Inflammatory macrophage treated with lipopolysaccharide for 1 hour (primary cell): ENCODE results near the gene SORD.
"Not testable (repeated sequence)": the region's sequence is repeated elsewhere in the genome, so short reads cannot be mapped to it uniquely, and the experiment has no call there.

Source experiments
- DNase-seq, 2 donors: peaks; one replicate each; pipeline ENCODE4 v3.0.0-alpha.2; 2020 to 2022

The SORD gene

DNA sequence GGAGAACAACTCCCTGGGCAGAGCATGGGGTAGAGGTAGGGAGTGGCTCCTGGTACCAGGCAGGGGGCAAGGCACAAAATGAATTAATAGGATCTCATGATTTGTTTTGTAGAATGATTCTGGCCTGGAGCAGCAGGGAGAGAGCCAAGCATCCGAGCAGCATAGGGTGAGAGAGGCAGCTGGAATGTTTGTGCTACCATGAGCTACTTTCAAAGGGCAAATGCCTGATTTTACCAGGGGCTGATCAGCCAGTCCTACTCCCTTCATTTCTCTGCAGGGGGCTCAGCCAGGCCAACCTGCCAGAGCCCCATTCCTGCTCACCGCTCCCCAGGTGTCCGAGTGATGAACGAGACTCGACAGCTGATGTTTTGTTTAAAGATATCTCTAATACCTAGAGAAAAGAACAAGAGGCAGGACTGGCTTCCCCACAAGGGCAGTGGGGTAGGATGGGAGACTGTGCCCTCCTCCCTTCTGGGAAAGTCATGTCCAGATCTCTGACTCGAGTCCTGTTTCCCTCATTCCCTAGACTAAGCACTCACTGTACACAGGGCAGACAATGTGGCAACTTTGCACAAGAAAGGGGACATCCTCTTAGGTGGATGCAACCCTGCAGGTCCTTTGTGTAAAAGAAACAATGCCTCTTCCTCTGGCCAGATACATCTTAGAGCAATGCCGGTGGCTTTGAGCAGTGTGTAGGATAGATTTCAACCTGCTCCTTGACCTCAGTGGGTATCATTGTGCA is 78.1 kb downstream of the SORD start:
- no peak for DNase-seq

DNA sequence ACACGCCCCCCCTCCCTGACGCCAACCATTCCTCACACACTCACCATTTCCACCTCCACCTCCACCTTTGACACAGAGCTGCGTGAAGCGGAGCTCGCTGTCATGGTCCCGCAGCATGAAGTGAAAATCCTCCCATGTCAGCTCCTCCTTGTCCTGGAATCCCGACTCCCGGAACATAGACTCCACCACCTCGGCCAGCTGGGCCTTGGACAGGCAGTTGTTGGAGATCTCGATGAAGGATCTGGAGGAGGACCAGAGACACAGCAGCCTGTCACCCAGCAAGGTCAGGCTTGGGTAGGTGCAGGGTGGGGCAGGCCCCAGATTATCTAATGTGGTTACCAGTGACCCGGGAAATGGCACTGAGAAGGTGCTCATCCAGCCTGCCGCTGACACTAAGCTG is 78.8 kb downstream of the SORD start:
- DNase-seq = no peak

GRCh38 chr15:45102226-45102625 is 79.2 kb downstream of the SORD start:
- no peak for DNase-seq

DNA sequence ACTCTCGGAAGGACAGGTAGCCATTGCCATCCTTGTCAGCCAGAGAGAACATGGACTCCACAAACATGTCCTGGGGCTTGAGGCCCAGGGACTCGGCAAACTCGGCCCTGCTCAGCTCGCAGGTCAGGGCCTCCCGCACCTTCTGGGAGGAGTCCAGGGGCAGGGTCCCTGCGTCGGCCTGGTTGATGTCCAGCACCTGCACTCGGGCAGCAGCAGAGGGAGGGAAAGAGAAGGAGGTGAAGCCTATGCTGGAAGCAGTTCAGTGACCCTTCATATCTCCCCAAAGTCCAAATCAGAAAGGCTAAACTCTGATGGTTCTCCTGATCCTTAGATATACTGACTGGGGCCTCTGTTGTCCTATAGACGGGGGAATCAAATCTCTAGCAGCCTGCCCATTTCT is 81.2 kb downstream of the SORD start:
- not testable (repeated sequence) for DNase-seq

- no peak for DNase-seq
These were observed 82.6 kb downstream of the SORD start for GRCh38 chr15:45105586-45105985.

DNA sequence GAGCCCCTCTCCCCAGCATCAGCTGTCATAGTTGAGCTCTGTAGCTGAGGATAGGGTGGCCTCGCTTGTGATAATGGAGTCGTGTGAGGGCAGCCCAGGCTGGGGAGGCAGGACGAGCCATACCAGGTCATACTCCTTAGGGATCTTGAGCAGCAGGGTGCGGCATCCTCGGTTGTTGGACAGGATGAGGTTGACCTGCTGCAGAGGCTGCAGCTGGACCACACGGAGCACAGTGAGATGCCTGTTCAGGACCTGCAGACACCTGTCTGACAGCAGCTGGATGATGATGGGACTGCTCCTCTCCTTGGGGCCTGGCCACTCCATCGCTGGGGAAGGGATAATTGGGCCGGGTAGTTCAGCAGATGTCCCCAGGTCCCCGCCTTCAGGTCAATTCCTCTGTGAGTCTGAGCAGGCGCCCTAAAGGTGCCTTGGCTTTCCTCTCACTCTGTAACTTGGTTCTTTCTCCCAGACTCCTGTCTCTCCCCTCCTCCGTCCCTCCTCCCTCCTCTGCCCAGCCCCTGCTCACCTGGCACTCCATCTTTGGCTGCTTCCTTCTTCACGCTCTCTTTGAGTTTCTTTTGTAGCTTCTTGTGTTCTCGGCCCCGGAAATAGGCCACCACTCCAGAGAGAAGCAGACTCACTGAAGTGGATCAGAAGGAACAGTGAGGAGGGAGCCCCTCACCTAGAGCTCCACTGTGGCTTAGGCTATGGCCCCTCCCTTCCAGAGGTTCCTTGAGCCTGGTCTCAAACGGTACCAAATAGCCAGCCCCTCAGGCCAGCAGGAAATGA is 83.2 kb downstream of the SORD start:
- no peak for DNase-seq

GRCh38 chr15:45107941-45108630 is 85.1 kb downstream of the SORD start:
- no peak for DNase-seq

- no peak for DNase-seq
These were observed 87.3 kb downstream of the SORD start for GRCh38 chr15:45110256-45110820.

- DNase-seq = no peak
These were observed 88.6 kb downstream of the SORD start for GRCh38 chr15:45111390-45112142.

DNA sequence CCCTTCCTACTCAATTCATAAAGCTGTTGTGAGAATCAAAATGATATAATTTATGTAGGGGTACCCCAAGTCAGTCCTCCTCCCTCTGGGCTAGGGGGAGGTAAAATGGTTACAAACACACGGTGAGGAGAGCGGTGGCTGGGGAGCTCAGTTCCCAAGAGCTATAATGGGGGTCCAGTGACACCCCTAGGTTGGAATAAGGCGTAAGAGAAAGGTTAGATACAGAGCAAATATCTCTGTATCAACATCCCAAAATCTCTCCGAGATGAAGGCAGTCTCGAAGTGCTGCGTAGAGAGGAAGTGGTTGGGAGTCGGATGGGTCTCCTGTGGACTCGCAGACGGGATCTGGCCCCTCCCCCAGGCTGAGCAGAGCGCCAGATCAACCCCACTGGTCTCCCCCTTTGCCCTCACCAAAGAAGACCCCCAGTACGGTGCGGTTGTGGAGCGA is 89.2 kb downstream of the SORD start:
- DNase-seq = no peak

GRCh38 chr15:45112591-45113379 is 89.8 kb downstream of the SORD start:
- DNase-seq = no peak

DNA sequence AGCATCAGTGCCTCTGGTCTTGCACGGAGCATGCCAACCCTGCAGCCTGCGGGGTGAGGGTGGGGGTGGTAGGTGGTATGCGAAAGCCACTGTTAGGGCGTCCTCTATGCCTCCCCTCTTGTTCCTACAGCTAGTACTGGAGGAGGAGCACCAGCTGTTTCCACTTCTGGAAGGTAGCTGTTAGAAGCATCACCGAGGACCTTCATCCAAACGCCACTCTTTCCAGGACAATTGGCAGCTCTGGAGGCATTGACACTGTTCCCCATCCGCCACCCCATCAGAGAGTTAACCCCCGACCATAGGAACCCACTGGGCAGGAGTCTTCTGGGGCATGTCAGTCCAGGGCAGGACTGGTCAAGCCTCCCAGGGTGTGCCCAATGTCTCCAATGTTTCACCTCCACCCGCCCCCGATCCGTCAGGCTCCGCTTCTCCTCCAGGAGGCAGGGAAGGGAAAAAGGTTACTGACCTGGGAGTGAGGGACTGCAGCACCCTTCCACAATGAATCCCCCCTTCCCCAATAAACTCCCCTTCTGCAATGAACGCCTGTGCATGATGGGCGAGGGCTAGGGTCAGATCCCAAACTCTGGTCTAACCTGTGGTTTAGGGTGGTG is 90.5 kb downstream of the SORD start:
- DNase-seq = no peak

DNA sequence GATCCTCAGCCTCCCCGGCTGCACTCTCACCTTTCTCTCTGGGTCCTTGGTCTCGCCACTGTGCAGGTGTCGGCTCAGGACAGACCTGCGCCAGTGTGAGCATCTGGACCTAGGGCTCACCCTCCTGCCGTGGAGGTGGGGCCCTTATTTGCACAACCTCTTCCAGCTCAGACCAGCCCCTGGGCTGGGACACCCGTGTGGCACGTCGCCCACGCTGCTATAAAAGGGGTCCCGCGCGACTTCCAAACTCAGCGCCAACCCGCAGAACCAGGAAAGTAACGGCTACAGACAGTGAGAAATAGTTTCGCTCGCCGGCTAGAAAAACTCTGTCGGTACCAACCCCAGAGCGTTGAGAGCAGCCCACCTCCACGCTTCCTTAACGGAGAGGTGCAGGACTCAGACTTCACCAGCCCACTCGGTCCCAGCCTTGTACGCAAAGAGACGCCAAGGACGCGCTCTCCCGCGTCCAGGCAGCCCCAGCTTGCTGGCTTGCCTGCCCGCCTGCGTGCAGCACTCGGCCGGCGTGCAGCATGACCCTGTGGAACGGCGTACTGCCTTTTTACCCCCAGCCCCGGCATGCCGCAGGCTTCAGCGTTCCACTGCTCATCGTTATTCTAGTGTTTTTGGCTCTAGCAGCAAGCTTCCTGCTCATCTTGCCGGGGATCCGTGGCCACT is 91.2 kb downstream of the SORD start, which contains the start of the genes DUOX2 and DUOXA2:
TSS of gene DUOX2 (minus strand) at position 97 of the 675 bp plus-strand sequence. CDS start 761 bp downstream, outside the sequence.
TSS of gene DUOXA2 (plus strand) at position 251 of the 675 bp plus-strand sequence. CDS start at position 531, 280 bp downstream.
- no peak for DNase-seq

DNA sequence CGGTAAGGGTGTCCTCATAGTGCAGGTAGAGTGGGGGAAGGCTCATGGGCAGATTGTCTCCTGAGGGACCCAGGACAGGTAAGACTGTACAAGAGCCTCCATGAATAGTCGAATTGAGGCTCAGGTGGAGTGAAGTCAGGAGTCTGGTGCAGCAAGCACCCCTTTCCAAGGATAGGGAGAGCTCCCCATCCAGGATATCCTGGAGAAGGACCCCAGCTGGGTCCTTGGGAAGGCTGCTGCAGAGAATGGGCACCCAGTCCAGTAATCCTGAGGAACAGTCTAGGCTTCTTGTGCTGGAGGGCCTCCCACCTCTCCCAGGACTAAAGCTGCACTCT is 91.7 kb downstream of the SORD start:
- DNase-seq = no peak

- no peak for DNase-seq
These were observed 92.4 kb downstream of the SORD start for GRCh38 chr15:45115312-45115820.

- DNase-seq = no peak
These were observed 93.0 kb downstream of the SORD start for GRCh38 chr15:45116006-45116481.

DNA sequence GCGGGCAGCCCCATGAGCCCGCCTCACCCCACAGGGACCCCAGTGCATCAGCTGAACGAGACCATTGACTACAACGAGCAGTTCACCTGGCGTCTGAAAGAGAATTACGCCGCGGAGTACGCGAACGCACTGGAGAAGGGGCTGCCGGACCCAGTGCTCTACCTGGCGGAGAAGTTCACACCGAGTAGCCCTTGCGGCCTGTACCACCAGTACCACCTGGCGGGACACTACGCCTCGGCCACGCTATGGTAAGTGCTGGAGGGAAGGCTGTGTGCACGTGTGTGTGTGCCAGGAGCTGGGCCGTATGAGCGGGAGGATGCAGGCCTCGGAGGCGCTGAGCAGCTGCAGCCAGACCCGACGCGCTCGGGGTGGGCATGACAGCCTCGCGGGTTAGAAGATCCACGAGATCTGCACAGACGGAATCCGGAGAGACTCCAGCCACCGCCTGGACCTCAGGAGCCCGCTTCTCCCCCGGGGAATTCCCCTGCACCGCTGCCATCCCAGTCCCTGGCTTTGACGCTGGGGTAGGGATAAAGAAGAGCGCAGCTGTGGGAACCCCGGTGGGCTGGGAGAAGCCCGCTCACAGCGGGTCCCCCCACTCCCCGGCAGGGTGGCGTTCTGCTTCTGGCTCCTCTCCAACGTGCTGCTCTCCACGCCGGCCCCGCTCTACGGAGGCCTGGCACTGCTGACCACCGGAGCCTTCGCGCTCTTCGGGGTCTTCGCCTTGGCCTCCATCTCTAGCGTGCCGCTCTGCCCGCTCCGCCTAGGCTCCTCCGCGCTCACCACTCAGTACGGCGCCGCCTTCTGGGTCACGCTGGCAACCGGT is 93.7 kb downstream of the SORD start:
- DNase-seq = no peak

- no peak for DNase-seq
These were observed 94.5 kb downstream of the SORD start for GRCh38 chr15:45117308-45118130.
